ENCODE measurements around the gene UBE2M.

The UBE2M gene

GRCh38 chr19:58570770-58571574, 12.6 kb upstream of the UBE2M start:
- no peak for DNase-seq

GRCh38 chr19:58569943-58570670, 11.7 kb upstream of the UBE2M start:
- DNase-seq, result no peak

- DNase-seq, result no peak
These were observed 11.0 kb upstream of the UBE2M start for GRCh38 chr19:58569191-58569942.

GRCh38 chr19:58568453-58569130, 10.2 kb upstream of the UBE2M start:
- no peak for DNase-seq

- no peak for DNase-seq
These were observed 8.6 kb upstream of the UBE2M start for GRCh38 chr19:58566989-58567388.

- no peak for DNase-seq
These were observed 5.4 kb upstream of the UBE2M start for GRCh38 chr19:58563823-58564222.

- no peak for DNase-seq
These were observed 4.7 kb upstream of the UBE2M start for GRCh38 chr19:58563034-58563573.

- DNase-seq, result no peak
These were observed 4.0 kb upstream of the UBE2M start for GRCh38 chr19:58562122-58563033.

GRCh38 chr19:58561373-58562121, 3.1 kb upstream of the UBE2M start:
- no peak for DNase-seq

GRCh38 chr19:58560921-58561320, 2.5 kb upstream of the UBE2M start:
- DNase-seq, result no peak

GRCh38 chr19:58560007-58560887, 1.8 kb upstream of the UBE2M start:
- DNase-seq, result no peak

GRCh38 chr19:58559275-58560006, 1.0 kb upstream of the UBE2M start:
- no peak for DNase-seq

GRCh38 chr19:58558623-58559274, 338 bp upstream of the UBE2M start:
- DNase-seq, result no peak

- DNase-seq, result no peak
These were observed 968 bp downstream of the UBE2M start for GRCh38 chr19:58557221-58558065.

GRCh38 chr19:58556622-58557220, 1.7 kb downstream of the UBE2M start:
- DNase-seq, result no peak

- no peak for DNase-seq
These were observed 2.3 kb downstream of the UBE2M start for GRCh38 chr19:58555920-58556621.

Measured in Kasumi-1 (cell line).